Peyer's patch (tissue), 4 donors: Measurements from ENCODE around the gene BUD23.

ENCODE experiments used
- CTCF ChIP-seq, 6 experiments: fragments of 450-650 bp in 4 of 6; fragments of 200-600 bp in 2 of 6; sonication (generic) in 1 of 6; IDR thresholded peaks; one replicate each; pipeline ENCODE4 v1.5.1; 2017 to 2019; ENCODE audit warnings: antibody characterized with exemption in 6 of 6, mild to moderate bottlenecking in 3 of 6, moderate library complexity in 1 of 6
- POLR2A ChIP-seq, 2 donors: fragments of 450-650 bp; IDR thresholded peaks; one replicate each; pipeline ENCODE4 v1.5.1; 2017; ENCODE audit warnings: antibody characterized with exemption in 2 of 2, mild to moderate bottlenecking in 2 of 2, moderate library complexity in 2 of 2

GRCh38 chr7:73703225-73703624 is 19.8 kb downstream of the BUD23 start:
- no peak for TF ChIP-seq CTCF (IDR thresholded peaks at IDR 0.05)
- TF ChIP-seq POLR2A (IDR thresholded peaks at IDR 0.05), result no peak
